NCI-H748 (cell line): ENCODE results near the gene RPLP1.

ENCODE experiments used
- DNase-seq: peaks from one replicate; lab custom pipeline; 2025; ENCODE audit not compliant: unreplicated experiment; lab: John Stamatoyannopoulos, UW

Gene RPLP1

DNA sequence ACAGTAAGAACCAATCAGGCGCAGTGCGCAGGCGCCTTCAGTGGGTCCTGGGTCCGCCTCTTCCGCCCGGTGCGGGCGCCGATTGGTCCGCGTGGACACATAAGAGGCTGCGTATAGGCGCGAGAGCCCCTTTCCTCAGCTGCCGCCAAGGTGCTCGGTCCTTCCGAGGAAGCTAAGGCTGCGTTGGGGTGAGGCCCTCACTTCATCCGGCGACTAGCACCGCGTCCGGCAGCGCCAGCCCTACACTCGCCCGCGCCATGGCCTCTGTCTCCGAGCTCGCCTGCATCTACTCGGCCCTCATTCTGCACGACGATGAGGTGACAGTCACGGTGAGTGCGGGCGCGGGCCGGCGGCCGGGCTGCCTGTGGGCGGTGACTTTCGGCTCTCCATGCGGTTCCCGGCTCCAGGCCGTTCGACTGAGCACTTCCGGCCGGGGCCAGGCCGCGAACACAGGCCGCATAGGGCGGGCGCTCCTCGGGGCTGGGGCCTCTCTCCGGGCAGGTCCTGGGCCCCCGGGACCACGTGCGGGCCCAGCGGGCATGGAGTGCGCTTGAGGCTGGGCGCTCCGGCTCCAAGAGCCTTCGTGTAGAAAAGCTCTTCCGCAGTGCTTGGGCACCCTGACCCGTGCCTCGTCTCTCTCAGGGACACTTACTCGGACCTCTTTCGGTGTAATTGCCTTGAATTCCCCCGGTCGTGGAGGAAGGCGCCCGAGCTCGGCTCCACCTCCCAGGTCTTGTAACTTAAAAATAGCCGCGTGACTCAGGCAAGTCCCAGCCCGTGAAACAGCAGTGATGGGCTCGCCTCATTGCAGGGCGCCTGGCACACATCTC lies at the start of gene RPLP1:
TSS of gene RPLP1 (plus strand) at position 127 of the 830 bp plus-strand sequence. CDS start at position 258, 131 bp downstream.
- peak; percentile 92 for DNase-seq

DNA sequence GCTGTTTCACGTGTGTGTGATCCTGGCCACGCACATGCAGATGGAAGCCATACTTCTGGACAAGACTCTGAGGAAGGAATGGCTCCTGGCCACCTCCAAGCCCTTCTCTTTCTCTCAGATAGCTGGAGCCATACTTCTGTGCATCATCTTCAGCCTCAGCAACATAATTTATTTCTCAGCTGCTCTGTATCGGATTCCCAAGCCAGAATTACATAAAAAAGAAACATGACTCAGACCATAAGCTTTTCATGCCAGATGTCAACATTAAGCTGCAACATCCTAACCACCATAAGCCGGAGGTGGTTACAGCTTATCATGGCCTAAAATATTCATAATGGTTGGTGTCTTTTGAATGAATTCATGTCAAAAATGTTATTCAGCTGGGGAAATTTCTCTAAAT lies 49.0 kb upstream of the RPLP1 start:
- no peak for DNase-seq

DNA sequence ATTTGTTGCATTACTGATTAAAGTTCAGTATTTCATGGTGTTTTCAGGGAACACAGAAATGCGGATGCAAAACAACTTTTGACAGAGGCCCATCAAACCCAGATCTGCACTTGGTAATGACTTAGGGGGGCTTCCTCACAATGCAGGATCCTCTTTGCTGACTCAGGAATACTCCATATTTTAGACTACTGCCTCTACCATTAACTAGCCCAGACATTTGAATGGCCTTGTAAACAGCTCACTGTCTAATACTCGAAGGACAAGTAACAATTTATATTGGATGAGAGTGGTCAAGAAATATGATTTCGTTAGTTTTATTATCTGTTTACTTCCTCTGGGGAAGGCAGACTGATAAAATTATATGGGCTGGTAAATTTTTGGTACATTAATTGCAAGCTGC lies 47.5 kb upstream of the RPLP1 start:
- no peak for DNase-seq

DNA sequence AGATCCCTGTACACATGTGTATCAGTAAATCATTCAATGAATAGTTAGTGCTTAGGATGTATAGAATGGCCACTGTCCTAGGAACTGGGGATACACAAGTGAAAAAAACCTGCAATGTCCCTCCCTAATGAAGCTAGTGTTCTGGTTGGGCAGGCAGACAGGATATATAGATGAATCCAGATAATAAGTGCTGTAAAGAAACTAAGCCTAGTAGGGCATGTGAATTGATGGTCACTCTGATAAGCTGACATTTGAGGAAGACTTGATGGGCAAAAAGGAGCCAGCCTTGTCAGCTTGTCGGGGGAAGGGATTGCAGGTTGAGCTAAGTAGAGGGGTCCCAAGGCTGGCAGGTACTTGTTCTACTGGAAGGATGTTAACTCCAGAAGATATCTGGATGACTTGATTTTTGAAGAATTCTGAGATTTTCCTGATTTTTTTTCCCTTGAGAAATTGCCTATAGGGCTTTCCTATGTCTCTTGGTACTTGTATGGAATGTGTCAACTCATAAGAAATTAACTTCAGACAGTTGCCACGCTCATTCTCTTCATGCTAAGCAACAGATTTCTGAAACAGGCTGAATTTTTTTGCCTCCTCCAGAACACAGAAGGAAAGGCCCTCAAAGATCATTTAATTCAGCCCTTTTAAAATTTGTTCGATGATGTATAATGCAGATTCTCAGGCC lies 44.8 kb upstream of the RPLP1 start:
- DNase-seq: no peak

DNA sequence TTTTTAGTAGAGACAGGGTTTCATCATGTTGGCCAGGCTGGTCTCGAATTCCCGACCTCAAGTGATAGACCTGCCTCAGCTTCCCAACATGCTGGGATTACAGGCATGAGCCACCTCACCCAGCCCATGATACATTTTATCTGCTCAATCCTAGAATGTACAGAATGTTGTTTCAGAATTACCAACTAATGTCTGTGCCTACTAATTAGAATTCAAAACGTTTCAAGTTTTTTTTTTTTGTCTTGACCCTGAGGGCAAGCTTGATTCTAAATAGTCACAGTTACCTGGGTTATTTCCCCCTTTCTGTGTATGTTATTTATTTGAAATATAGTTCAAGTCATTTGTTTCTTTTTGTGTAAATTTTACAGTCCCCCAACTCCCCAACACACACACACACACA lies 43.8 kb upstream of the RPLP1 start:
- DNase-seq: no peak

DNA sequence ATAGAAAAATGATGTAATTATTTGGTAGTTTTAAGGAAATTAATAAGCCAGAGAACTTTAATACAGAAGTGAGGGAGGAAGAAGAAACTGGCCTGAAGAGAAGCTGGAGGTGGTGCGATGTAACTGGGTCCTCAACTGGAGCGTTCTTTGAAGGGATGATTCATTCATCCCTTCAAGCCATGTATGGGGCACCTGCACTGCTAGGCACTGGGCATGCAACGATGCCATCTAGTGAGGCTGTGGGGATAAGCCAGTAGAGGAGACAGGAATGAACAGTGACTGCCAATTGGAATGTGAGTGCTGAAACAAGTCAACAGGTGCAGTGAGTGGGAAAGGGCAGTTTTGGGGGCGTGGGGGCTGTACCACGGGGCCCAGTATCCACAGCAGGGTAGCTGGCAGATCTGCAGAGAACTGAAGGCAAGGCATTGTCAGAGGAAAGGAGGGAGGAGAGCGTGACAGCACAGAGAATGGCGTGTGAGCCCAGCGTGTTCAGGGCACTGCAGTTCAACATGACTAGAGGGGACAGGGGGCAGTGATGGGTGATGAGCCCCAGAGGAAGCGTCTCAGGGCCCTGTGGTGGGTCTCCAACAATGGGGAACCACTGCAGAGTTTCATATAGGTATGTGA lies 42.3 kb upstream of the RPLP1 start:
- DNase-seq: peak; percentile 12

DNA sequence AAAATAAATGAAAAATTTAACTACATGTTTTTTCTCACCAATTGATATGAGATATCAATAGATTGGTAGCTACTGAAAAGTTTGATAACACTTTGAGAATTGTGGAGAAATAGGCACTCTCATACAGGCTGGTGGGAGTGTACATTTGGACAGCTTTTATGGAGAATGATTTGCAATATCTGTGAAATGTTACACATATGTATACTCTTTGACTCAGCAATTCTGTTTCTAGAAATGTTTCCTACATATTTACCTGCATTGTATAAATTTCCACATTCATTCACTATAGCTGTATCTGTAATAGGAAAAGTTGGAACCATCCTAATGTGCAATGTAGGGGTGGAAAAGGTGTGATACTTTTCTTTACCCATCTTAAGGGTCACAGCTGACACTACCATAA lies 40.3 kb upstream of the RPLP1 start:
- no peak for DNase-seq

DNA sequence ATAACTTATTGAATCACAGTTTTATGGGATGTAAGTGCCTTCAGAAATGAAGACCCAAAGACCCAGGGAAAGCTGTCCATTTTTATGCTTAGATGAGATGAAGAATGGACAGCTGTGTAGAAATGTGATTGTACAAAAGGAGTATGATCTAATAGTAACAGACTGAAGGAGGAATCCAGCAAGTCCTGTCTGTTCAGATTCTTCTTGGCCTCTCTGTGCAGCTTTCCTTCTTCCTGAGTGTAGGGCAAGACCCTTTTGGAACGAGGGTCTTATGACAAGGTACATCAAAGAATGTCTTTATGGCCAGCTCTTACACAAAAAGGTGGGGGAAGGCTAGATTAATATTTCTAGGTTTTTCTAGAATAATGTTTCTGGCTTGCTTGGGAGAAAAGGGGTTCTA lies 39.9 kb upstream of the RPLP1 start:
- DNase-seq: no peak

DNA sequence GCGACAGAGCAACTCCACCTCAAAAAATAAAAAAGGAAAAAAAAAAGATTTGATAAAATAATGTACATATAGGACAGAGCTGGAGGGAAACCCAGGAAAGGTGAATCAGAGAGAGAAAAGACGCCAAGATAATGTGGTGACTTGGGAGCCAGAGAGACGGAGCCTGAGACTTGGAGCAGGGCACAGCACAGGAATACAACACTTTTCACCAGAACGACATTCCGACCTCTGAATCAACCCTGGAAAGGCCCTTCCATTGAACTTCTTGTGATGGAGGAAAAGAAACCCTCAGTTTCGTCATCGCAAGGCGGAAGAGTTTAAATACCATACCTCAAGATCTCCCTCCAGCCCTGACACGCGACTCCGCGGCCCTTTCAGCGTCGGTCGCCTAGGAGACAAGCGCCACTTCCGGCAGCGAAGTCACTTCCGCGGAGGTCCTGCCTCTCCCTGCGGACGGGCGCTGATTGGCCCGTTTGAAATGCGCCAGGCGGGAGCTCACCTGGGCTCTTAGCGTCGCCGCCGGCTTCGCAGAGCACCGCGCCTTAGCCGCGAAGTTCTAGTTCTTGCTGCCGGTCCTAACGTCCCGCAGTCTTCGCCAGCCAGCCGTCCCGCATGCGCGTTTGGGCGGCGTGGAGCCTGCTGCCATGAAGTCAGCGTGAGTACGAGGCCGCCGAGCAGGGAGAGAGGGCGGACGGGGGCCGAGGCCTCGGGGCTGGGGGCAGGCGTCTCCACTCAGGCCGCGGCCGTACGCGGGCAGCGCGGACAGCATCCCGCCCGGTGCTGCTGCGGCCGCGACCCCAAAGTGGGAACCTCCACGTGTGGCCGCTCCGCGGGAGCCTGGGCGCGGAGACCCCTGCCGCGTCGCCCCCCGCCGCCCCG lies 38.6 kb upstream of the RPLP1 start, which contains the start of gene KIF23:
TSS of gene KIF23 (plus strand) at position 528 of the 879 bp plus-strand sequence. CDS start at position 645, 117 bp downstream.
- peak; percentile 93 for DNase-seq

DNA sequence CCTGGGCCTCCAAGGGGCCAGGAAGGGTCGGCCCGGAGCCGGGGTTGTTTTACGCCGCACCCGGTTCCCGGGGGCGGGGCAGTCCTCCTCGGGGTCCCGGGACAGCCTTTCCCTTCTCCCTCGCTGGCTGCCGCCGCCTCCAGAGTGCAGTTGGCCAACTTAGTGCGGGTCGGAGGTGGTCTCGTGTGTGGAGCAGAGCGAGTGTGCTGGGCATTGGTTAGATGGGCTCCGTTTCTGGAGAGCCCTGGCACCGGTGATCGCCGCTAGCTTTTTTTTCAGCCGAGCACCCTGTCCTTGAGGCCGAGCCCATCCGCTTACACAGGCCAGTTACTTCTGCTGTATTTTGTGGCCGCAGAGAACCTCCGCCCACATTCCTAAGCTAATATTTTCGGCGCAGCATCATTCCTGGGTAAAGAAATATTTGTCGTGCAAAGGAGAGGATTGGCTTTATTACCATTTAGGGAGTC lies 37.9 kb upstream of the RPLP1 start:
- DNase-seq: peak; percentile 44

DNA sequence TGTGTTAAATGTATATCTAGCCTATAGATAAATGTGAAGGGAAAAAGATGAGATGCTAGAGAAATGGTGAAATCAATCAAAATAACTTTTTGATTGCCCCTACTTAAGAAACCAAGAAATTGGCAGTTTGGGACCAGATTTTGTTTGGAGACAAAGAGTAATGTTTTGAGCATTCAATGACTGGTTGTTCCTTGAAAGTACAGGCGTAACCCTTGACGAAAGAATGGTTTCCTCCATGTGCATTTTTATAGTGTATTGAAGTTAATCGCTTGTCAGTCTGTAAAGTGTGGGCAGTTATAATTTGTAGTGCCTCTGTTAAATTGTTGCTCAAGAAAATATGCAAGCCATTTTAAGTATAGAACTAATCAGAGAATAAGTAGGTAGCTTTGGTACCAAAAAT lies 37.2 kb upstream of the RPLP1 start:
- no peak for DNase-seq

DNA sequence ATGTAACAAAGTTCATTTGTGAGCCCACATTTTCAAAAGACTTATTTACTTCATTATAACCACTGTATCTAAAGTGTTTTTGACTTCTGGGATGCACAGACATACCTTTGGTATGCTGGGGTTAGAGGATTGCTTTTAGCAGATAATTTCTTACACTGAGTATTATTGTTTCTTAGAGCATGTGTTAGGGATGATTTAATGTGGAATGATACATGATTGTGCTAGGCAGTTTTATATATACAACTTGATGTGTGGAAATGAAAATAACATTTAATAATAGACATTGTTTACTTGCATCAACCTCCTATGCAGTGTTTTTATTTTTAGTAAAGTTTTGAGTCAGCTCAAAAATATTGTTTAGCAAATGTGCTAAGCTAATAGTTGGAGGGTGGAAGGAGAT lies 35.0 kb upstream of the RPLP1 start:
- DNase-seq: no peak

DNA sequence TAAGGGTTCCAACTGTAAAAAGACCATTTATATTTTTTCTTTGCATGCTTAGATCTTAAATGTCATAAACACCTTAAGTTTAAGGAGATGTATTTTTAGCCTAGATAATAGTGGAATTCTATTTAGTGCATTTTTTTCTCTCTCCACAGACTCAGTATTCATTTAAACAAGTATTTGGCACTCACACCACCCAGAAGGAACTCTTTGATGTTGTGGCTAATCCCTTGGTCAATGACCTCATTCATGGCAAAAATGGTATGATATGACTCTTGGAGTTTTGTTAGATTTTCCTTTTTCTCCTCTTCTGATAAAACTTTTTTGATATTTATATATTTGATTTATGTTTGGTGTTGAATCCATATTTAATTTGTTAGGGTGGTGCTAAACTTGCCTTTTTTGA lies 31.1 kb upstream of the RPLP1 start:
- no peak for DNase-seq

DNA sequence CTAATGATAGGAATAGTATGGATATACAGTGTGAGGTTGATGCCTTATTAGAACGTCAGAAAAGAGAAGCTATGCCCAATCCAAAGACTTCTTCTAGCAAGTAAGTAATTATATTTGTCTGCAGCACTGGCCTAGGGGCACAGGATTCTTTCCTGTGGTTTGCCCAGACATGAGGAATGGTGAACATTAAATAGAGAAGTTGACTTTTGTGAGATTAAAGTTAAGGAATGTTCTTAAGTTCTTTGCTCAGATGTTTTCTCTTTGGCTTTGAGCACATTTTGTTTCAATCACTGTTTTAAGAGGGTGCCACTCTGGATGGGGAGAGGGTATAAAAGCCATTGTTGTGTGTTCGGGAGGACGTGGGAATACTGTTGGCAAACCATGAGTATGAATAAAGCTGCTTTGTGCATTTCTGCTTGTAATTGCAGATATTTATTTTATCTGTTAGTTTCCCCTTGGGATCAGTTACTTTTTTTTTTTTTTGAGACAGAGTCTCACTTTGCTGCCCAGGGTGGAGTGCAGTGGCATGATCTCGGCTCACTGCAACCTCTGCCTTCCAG lies 30.2 kb upstream of the RPLP1 start:
- no peak for DNase-seq

DNA sequence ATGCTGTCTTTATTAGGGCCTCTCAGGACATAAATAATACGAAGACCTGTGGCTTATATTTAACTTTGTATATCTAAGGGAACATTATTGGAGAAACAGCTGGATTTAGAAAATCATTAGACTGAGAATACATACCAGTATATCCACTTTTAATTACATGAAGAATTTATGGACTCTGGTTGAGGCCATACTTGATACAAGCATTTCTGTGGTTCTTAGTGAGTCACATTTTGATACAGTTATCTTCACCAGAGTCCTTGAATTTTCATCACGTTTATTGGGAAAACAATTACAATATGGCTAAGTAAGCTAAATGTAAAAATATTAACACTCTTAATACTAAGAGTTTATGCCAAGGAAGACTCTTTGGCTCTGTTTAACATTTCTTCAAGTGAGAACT lies 28.6 kb upstream of the RPLP1 start:
- no peak for DNase-seq

DNA sequence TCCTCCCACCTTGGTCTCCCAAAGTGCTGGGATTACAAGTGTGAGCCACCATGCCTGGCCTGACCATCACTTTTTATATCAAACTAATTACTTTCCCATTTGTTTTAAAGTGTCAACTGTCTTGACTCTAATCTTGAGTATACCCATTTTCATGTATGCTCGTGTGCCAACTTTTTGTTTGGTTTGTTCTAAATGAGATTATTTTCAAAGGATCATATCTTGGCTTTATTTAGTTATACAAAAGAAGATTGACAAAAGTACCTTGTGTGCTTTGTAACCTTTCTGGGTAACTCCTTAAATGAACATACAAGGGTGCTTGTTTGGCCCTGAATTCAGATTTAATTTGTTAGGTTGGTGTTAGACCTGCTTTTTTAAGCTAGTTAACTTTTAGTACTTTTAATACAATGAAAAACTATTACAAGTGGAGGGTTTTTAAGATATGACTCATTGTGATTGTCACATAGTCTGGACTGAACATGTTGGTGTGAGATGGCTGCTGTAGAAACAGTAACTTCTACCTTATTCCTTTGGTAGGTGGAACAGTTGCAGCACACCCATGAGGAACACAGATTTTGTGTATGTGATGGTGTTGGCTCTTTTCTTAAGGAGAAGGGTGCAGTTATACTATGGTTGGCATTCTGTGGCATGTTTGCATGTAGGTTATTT lies 27.7 kb upstream of the RPLP1 start:
- no peak for DNase-seq

DNA sequence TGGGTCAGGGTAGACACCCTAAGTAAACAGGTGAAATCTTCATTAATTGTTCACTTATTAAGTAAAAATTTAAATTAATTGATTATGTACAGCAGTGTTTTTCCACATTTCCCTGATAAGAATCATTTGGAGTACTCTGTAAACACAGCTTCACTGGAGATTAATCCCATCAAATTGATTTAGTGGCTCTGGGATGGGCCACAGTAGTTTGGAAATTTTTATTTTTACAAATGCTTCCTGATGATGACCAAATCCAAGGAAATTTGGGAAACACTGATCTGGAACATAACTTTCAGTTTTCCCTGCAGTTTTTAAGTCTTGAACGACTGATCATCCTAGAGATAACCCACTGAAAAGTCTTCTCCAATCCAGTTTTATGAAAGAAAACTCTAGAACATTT lies 18.8 kb upstream of the RPLP1 start:
- DNase-seq: no peak

DNA sequence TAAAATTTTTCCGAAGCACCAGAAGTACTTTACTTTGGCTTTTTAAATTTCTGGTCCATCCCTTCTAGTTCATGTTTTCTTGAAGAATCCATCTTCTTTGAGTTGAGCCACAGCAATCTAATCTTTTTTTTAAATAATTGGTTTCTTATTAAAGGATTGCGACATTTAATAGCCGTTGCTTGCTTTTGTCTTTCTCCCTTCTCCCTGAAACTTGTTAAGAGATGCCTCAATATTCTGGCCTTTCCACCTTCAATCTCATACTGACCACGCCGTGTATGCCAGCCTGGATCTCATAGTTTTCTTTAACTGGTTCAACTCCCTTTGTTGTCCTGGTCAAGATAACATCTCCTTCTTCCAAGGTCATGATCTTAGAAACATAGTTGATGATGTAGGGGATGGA lies 18.4 kb upstream of the RPLP1 start:
- no peak for DNase-seq

DNA sequence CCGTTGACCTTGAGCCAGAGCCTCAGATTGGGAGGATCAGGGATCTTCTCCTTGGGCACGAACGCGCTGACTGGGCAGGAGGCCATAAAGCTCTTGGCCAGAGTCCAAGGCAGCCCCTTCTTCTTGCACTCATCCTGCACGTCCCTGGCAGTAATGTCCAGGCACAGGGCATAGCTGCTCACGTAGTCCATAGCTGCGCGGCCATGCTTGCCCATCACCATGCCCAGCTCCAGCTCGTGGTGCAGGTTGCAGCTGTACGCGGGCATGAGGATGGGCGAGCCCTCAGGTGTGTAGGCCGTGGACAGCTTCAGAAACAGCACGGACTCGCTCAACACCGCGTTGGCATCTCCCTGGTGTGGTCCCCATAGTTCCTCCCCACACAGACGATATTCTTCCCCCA lies 17.9 kb upstream of the RPLP1 start:
- DNase-seq: no peak

DNA sequence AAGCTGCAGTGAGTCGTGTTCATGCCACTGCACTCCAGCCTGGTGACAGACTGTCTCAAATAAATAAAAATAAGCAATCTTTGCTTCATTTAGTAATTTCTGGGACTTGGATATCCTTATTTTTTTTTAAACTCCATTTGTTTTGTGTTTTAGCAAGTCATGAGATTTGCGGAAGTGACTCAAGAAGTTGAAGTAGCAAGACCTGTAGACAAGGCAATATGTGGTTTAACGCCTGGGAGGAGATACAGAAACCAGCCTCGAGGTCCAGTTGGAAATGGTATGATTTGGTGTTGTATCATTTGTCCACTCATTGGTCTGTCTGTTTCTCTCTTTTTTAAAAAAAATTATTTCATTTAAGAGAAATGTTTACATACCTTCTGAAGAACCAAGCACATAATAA lies 16.6 kb upstream of the RPLP1 start:
- DNase-seq: no peak
